ENCODE data around the gene FAS. TPM values are rescaled to one million over a fixed set of nuclear protein-coding genes. Genes with fewer than 3 reads are reported as not detected.
"Not testable (repeated sequence)": the region's sequence is repeated elsewhere in the genome, so short reads cannot be mapped to it uniquely, and the experiment has no call there.

Gene FAS
- total and polyA plus RNA-seq, 2 donors (not counting 1 experiment from before 2014, with no cell fraction given) = 11.5 to 12.4 TPM

DNA sequence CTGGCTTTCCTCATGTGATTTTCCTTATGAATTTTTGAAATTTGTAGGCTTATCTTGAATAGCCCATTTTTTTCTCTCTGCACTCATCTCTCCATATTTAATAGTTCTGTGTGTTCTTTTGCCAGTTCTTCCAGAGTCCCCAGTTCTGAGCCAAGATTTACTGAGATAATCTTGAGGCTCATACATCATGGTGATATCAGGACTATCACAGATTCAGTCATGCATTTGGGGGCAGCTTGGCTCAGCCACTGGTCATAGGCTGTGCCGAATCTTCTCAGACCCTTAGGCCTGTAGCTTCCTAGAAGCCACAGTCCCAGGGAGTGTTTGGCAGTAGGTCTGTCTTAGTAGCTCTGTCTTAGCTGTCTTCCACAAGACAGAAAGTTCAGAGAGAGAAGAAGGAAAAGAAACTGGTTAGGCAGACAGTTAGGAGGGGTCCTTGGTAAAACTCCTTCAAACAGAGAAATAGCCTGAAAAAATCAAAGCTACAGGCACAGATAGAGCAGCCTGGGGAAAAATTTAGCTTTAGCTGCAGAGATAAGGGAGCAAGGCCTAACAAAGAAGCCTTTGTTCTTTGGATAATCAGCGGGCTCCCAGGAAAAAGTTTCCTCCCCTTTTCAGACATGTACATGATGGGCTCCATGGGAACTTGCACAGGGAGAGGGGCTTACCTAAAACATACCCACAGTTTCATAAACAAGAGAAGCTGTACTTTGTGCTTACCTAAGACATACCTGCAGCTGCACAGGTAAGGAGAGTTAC, 29.1 kb downstream of the FAS start:
- intact Hi-C loops (cut with micrococcal nuclease) = no loop called here
- H3K4me2 ChIP-seq (replicated peaks; ENCODE audit: low read depth, low read length, poor library complexity, severe bottlenecking) = no peak overlapping the region
- H3K27me3 ChIP-seq (replicated peaks in 1 of 4; ENCODE audit: control extremely low read depth in 1 of 4, control insufficient read depth in 3 of 4, insufficient read depth in 4 of 4, low read length in 3 of 4) = no peaks in the 10 kb centered on the region
- no peak overlapping the region for H2AFZ ChIP-seq (ENCODE audit: insufficient read depth, low read depth, low read length, poor library complexity, severe bottlenecking)
- H3K4me3 ChIP-seq (ENCODE audit: control extremely low read depth in 1 of 5, extremely low read depth in 1 of 5, insufficient read depth in 1 of 5, low read depth in 2 of 5, low read length in 4 of 5) = no peak overlapping the region
- Mint-ChIP-seq H3K9me3 (ENCODE audit: insufficient read depth) (peaks cover 4% of the 10 kb centered on the region), H3K27me3 (no peaks in the 10 kb centered on the region), H3K4me3 (no peak overlapping the region), H3K27ac (no peak overlapping the region), H3K4me1 (no peaks in the 10 kb centered on the region)
- 100% methylated on average over 1 of the region's 2 CpGs for WGBS (ENCODE audit: insufficient coverage)
- no peaks in the 10 kb centered on the region for H3K4me1 ChIP-seq (ENCODE audit: control insufficient read depth in 2 of 2, insufficient read depth in 2 of 2, low read length in 2 of 2)
- CTCF ChIA-PET = interaction anchor here (1.8 to 3.1 kb wide), 2 partner anchors 10 to 198 kb away, joined by 7 to 18 read pairs; no protein-coding TSS in a partner anchor
- no peak overlapping the region for H3K9ac ChIP-seq (ENCODE audit: low read length)
- no peak overlapping the region for H3K27ac ChIP-seq (ENCODE audit: low read length in 2 of 2)
- H4K20me1 ChIP-seq (ENCODE audit: control insufficient read depth, insufficient read depth, low read length, poor library complexity, severe bottlenecking) = no peaks in the 10 kb centered on the region
- ATAC-seq (ENCODE audit: low read depth) = no peak
- POLR2A ChIA-PET = no interaction called here
- peaks cover 0 to 12% (median 12%) of the 10 kb centered on the region in 3 donors for H3K9me3 ChIP-seq (ENCODE audit: control extremely low read depth in 1 of 3, control insufficient read depth in 2 of 3, insufficient read depth in 1 of 3, low read length in 2 of 3)
- H3K79me2 ChIP-seq (ENCODE audit: control insufficient read depth, insufficient read depth, low read length) = no peaks in the 10 kb centered on the region
- no peak for TF ChIP-seq EZH2 (IDR thresholded peaks at IDR 0.05; ENCODE audit: borderline replicate concordance, insufficient read depth, low read depth, low read length, poor library complexity, severe bottlenecking)
- TF ChIP-seq CTCF (IDR thresholded peaks at IDR 0.05) = no peak
- peaks cover 3 to 4% of the 10 kb centered on the region in 2 experiments for H3K36me3 ChIP-seq (replicated peaks in 1 of 2; ENCODE audit: control extremely low read depth in 1 of 2, control insufficient read depth in 1 of 2, extremely low read depth in 1 of 2, insufficient read depth in 2 of 2, low read length in 1 of 2)
- DNase-seq = no peak

DNA sequence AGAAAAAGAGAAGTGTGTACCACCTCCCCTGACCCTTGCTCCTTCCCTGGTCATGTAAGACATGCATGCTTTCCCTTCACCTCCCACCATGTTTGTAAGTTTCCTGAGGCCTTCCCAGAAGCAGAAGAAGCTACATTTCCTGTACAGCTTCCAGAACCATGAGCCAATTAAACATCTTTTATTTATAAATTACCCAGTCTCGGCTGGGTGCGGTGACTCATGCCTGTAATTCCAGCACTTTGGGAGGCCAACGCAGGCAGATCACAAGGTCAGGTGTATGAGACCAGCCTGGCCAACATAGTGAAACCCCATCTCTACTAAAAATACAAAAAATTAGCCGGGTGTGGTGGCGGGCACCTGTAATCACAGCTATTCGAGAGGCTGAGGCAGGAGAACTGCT, 30.9 kb downstream of the FAS start:
- H3K27ac ChIP-seq (ENCODE audit: low read length in 2 of 2); H3K79me2 ChIP-seq (ENCODE audit: control insufficient read depth, insufficient read depth, low read length); H3K4me3 Mint-ChIP-seq; H3K27me3 ChIP-seq (replicated peaks in 1 of 4; ENCODE audit: control extremely low read depth in 1 of 4, control insufficient read depth in 3 of 4, insufficient read depth in 4 of 4, low read length in 3 of 4); POLR2A ChIA-PET; H2AFZ ChIP-seq (ENCODE audit: insufficient read depth, low read depth, low read length, poor library complexity, severe bottlenecking); H3K4me3 ChIP-seq (ENCODE audit: control extremely low read depth in 1 of 5, extremely low read depth in 1 of 5, insufficient read depth in 1 of 5, low read depth in 2 of 5, low read length in 4 of 5); H3K27me3 Mint-ChIP-seq; H3K4me2 ChIP-seq (replicated peaks; ENCODE audit: low read depth, low read length, poor library complexity, severe bottlenecking); DNase-seq; H4K20me1 ChIP-seq (ENCODE audit: control insufficient read depth, insufficient read depth, low read length, poor library complexity, severe bottlenecking); H3K4me1 ChIP-seq (ENCODE audit: control insufficient read depth in 2 of 2, insufficient read depth in 2 of 2, low read length in 2 of 2); H3K36me3 ChIP-seq (replicated peaks in 1 of 2; ENCODE audit: control extremely low read depth in 1 of 2, control insufficient read depth in 1 of 2, extremely low read depth in 1 of 2, insufficient read depth in 2 of 2, low read length in 1 of 2); H3K9me3 Mint-ChIP-seq (ENCODE audit: insufficient read depth); intact Hi-C loops (cut with micrococcal nuclease); ATAC-seq (ENCODE audit: low read depth); H3K9ac ChIP-seq (ENCODE audit: low read length); H3K27ac Mint-ChIP-seq; H3K4me1 Mint-ChIP-seq: not testable (repeated sequence)
- CTCF ChIA-PET = interaction anchor here (1.8 kb wide), 1 partner anchor 196 kb away, joined by 7 read pairs; no protein-coding TSS in a partner anchor
- peaks cover 0 to 12% (median 12%) of the 10 kb centered on the region in 3 donors for H3K9me3 ChIP-seq (ENCODE audit: control extremely low read depth in 1 of 3, control insufficient read depth in 2 of 3, insufficient read depth in 1 of 3, low read length in 2 of 3)
- WGBS (ENCODE audit: insufficient coverage) = 90% methylated on average over 6 of the region's 6 CpGs

All from B cell (primary cell).